ENCODE results near the gene MED28.
"Not testable (repeated sequence)": the region's sequence is repeated elsewhere in the genome, so short reads cannot be mapped to it uniquely, and the experiment has no call there.

MED28 gene

GRCh38 chr4:17574206-17574605 is 40.2 kb upstream of the MED28 start:
- no peak for DNase-seq
- Histone ChIP-seq H3K9me2 (replicated peaks; ENCODE audit: insufficient read depth, low read length) (no peaks in the 10 kb centered on the region), H3K4me3 (ENCODE audit: low read length) (no peak overlapping the region), H3K36me3 (replicated peaks; ENCODE audit: insufficient read depth, low read length) (no peaks in the 10 kb centered on the region), H3K9me3 (replicated peaks; ENCODE audit: insufficient read depth, low read length) (no peaks in the 10 kb centered on the region), H3K9ac (ENCODE audit: low read length) (no peak overlapping the region), H3F3A (ENCODE audit: insufficient read depth, low read length) (peaks cover 29% of the 10 kb centered on the region), H3K4me2 (ENCODE audit: low read depth, low read length) (no peak overlapping the region), H3K79me2 (ENCODE audit: low read length) (peaks cover 19% of the 10 kb centered on the region), H3K4me1 (ENCODE audit: low read length) (peaks cover 11% of the 10 kb centered on the region; the same call in 1 of the 2 replicates), H3K27ac (ENCODE audit: low read length) (no peak overlapping the region), H4K20me1 (ENCODE audit: insufficient read depth, low read length) (no peaks in the 10 kb centered on the region), H3K27me3 (replicated peaks; ENCODE audit: insufficient read depth, low read length) (no peaks in the 10 kb centered on the region), H2AFZ (ENCODE audit: low read length) (no peak overlapping the region)
- TF ChIP-seq CTCF (IDR thresholded peaks at IDR 0.05; ENCODE audit: low read length): no peak
- TF ChIP-seq EZH2 (optimal IDR thresholded peaks at IDR 0.05; ENCODE audit: low read depth, low read length): no peak
- TF ChIP-seq EZH2phosphoT487 (IDR thresholded peaks at IDR 0.05; ENCODE audit: low read length): no peak

GRCh38 chr4:17575177-17575576 is 39.3 kb upstream of the MED28 start:
- not testable (repeated sequence) for H3K36me3 ChIP-seq (replicated peaks; ENCODE audit: insufficient read depth, low read length); H3K9ac ChIP-seq (ENCODE audit: low read length); H3K27ac ChIP-seq (ENCODE audit: low read length); H4K20me1 ChIP-seq (ENCODE audit: insufficient read depth, low read length); H3K9me3 ChIP-seq (replicated peaks; ENCODE audit: insufficient read depth, low read length); H3K4me2 ChIP-seq (ENCODE audit: low read depth, low read length); H3K9me2 ChIP-seq (replicated peaks; ENCODE audit: insufficient read depth, low read length); H3K4me3 ChIP-seq (ENCODE audit: low read length); DNase-seq; H2AFZ ChIP-seq (ENCODE audit: low read length); H3K27me3 ChIP-seq (replicated peaks; ENCODE audit: insufficient read depth, low read length)
- H3K79me2 ChIP-seq (ENCODE audit: low read length): peaks cover 26% of the 10 kb centered on the region
- H3F3A ChIP-seq (ENCODE audit: insufficient read depth, low read length): peaks cover 34% of the 10 kb centered on the region
- peaks cover 20% of the 10 kb centered on the region for H3K4me1 ChIP-seq (ENCODE audit: low read length)

- Histone ChIP-seq H3K4me2 (ENCODE audit: low read depth, low read length) (peak within 1 kb of the TSS; percentile 76), H3K36me3 (replicated peaks; ENCODE audit: insufficient read depth, low read length) (peaks cover 14% of the 10 kb centered on the region; the same call in 1 of the 2 replicates), H3K4me1 (ENCODE audit: low read length) (peaks cover 23% of the 10 kb centered on the region), H3K27me3 (replicated peaks; ENCODE audit: insufficient read depth, low read length) (no peaks in the 10 kb centered on the region), H4K20me1 (ENCODE audit: insufficient read depth, low read length) (no peaks in the 10 kb centered on the region), H3K79me2 (ENCODE audit: low read length) (peaks cover 46% of the 10 kb centered on the region), H3K9me3 (replicated peaks; ENCODE audit: insufficient read depth, low read length) (no peaks in the 10 kb centered on the region), H3K9me2 (replicated peaks; ENCODE audit: insufficient read depth, low read length) (no peaks in the 10 kb centered on the region), H3K9ac (ENCODE audit: low read length) (peak within 1 kb of the TSS; percentile 97), H2AFZ (ENCODE audit: low read length) (peak within 1 kb of the TSS; percentile 50), H3F3A (ENCODE audit: insufficient read depth, low read length) (peaks cover 34% of the 10 kb centered on the region), H3K27ac (ENCODE audit: low read length) (peak within 1 kb of the TSS; percentile 96), H3K4me3 (ENCODE audit: low read length) (peak within 1 kb of the TSS; percentile 93)
- no peak for TF ChIP-seq EZH2 (optimal IDR thresholded peaks at IDR 0.05; ENCODE audit: low read depth, low read length)
- no peak for TF ChIP-seq EZH2phosphoT487 (IDR thresholded peaks at IDR 0.05; ENCODE audit: low read length)
- TF ChIP-seq CTCF (IDR thresholded peaks at IDR 0.05; ENCODE audit: low read length): no peak
- peak; percentile 97 for DNase-seq
These were observed 37.3 kb upstream of the MED28 start, which contains the start of gene LAP3 for GRCh38 chr4:17576932-17577664. Gene LAP3 (plus strand): TSS chr4:17577198. CDS start chr4:17577466, 268 bp downstream.

Data from MM.1S (cell line).